Measurements from ENCODE around the gene SLC8A3.

SLC8A3 gene

DNA sequence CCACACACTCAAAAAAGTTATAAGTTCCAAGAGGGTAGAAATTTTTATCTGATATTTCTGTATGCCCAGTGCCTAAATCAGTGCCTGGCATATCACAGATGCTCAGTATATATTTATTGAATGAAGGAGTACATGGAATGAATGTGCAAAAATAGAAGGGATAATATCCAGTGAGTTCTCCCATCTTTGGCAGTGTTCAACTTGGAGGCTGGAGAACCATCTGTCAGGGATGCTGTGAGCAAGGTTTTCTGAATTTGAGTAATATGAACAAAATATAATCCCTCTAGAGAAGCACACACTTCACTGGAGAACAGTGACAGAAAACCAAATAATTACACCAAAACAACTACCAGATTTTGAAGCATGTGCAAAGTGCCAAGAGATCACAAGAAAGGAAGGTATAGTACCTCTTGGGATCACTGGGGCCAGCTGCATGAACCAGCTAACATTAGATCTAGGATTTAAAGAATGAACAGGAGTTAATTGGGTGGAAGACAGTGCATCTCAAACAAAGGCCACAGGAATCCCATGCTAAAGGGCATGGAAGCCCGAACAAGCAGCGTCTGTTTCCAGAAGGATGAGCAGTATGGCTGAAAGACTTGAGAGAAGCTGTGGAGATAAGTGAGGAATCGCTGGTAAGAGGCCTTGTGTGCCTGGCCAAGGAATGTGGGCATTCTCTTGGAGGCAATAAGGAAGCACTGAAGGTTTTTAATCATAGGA is 11.5 kb downstream of the SLC8A3 start:
- no peaks in the 10 kb centered on the region for H3K9me3 ChIP-seq (ENCODE audit: control insufficient read depth in 2 of 2, low read length in 2 of 2)

DNA sequence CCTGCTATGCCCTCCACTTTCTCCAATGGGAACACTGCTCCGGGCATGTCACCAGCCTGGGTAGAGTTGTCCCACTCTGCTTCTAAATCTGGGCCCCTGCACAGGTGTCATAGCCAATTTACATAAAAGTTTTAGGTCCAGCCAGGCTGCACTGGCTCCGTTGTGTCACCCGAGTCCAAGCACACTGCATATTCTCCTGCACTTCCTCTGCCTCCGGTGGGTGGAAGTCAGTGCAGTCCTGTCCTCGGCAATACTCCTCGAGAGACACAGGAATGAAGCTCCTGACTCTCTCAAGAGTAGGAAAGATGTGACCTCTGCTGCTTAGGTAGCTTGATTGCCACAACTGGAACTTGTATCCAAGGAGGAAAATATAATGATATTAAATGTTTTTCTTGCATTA is 15.2 kb downstream of the SLC8A3 start:
- no peaks in the 10 kb centered on the region for H3K4me1 ChIP-seq (ENCODE audit: control insufficient read depth in 2 of 2, insufficient read depth in 2 of 2, low read length in 2 of 2)
- no peak overlapping the region for H3K9ac ChIP-seq (ENCODE audit: low read depth in 1 of 2, low read length in 2 of 2)
- no peaks in the 10 kb centered on the region for H3K9me3 ChIP-seq (ENCODE audit: control insufficient read depth in 2 of 2, low read length in 2 of 2)
- H3K27ac ChIP-seq (ENCODE audit: low read depth in 2 of 2, low read length in 2 of 2), result no peak overlapping the region
- H3K27me3 ChIP-seq (ENCODE audit: control insufficient read depth in 2 of 2, insufficient read depth in 2 of 2, low read length in 2 of 2), result no peaks in the 10 kb centered on the region
- no peaks in the 10 kb centered on the region for H3K36me3 ChIP-seq (ENCODE audit: control insufficient read depth in 2 of 2, insufficient read depth in 2 of 2, low read length in 2 of 2)
- no peak overlapping the region for H3K4me3 ChIP-seq (ENCODE audit: low read length in 2 of 2)

More for the DNA sequence above, 11.5 kb downstream of the SLC8A3 start:
- Histone ChIP-seq H3K4me1 (ENCODE audit: control insufficient read depth in 2 of 2, insufficient read depth in 2 of 2, low read length in 2 of 2) (no peaks in the 10 kb centered on the region), H3K36me3 (ENCODE audit: control insufficient read depth in 2 of 2, insufficient read depth in 2 of 2, low read length in 2 of 2) (no peaks in the 10 kb centered on the region), H3K27me3 (ENCODE audit: control insufficient read depth in 2 of 2, insufficient read depth in 2 of 2, low read length in 2 of 2) (no peaks in the 10 kb centered on the region), H3K4me3 (ENCODE audit: low read length in 2 of 2) (no peak overlapping the region), H3K27ac (ENCODE audit: low read depth in 2 of 2, low read length in 2 of 2) (no peak overlapping the region), H3K9ac (ENCODE audit: low read depth in 1 of 2, low read length in 2 of 2) (no peak overlapping the region)

DNA sequence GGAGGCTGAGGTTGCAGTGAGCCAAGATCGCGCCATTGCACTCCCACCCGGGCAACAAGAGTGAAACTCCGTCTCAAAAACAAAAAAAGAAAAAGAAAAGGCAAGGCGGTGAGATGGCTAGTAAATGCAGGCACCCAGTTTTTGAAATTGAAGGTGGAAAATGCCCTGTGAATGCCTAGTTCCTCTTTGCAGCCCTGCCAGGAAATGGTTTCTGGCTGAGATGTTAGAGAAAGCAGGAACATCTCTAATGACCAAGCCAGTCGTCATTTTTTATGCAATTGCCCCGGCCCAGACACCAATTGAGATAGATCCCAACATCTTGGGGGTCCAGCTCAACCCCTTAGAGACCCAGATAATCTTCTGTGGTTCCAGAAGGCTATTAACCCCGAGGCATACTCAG is 17.0 kb downstream of the SLC8A3 start:
- Histone ChIP-seq H3K36me3 (ENCODE audit: control insufficient read depth in 2 of 2, insufficient read depth in 2 of 2, low read length in 2 of 2) (no peaks in the 10 kb centered on the region), H3K4me3 (ENCODE audit: low read length in 2 of 2) (no peak overlapping the region), H3K9me3 (ENCODE audit: control insufficient read depth in 2 of 2, low read length in 2 of 2) (no peaks in the 10 kb centered on the region), H3K27ac (ENCODE audit: low read depth in 2 of 2, low read length in 2 of 2) (no peak overlapping the region), H3K4me1 (ENCODE audit: control insufficient read depth in 2 of 2, insufficient read depth in 2 of 2, low read length in 2 of 2) (no peaks in the 10 kb centered on the region), H3K27me3 (ENCODE audit: control insufficient read depth in 2 of 2, insufficient read depth in 2 of 2, low read length in 2 of 2) (no peaks in the 10 kb centered on the region), H3K9ac (ENCODE audit: low read depth in 1 of 2, low read length in 2 of 2) (no peak overlapping the region)

DNA sequence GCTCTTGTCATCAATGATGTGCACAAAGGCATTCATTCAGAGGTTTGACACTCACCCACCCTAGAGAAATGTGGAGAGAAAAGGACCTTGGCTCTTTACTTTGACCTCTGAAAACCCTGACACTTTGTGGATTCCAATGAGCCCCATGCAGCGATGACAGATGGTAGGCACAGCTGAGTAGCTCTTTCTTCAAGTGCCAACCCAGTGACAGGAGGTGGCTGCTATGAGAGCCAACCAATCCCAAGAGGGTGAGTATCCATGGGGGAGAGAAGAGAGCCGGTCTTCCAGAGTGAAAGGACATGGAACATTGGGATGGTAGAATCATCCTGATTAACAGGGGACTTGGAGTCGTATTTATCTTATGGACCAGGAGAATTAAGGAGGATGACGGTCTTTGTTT is 17.8 kb downstream of the SLC8A3 start:
- Histone ChIP-seq H3K4me1 (ENCODE audit: control insufficient read depth in 2 of 2, insufficient read depth in 2 of 2, low read length in 2 of 2) (no peaks in the 10 kb centered on the region), H3K4me3 (ENCODE audit: low read length in 2 of 2) (no peak overlapping the region), H3K27ac (ENCODE audit: low read depth in 2 of 2, low read length in 2 of 2) (no peak overlapping the region), H3K36me3 (ENCODE audit: control insufficient read depth in 2 of 2, insufficient read depth in 2 of 2, low read length in 2 of 2) (no peaks in the 10 kb centered on the region), H3K27me3 (ENCODE audit: control insufficient read depth in 2 of 2, insufficient read depth in 2 of 2, low read length in 2 of 2) (no peaks in the 10 kb centered on the region), H3K9me3 (ENCODE audit: control insufficient read depth in 2 of 2, low read length in 2 of 2) (no peaks in the 10 kb centered on the region), H3K9ac (ENCODE audit: low read depth in 1 of 2, low read length in 2 of 2) (no peak overlapping the region)

- Histone ChIP-seq H3K27ac (ENCODE audit: low read depth in 2 of 2, low read length in 2 of 2) (no peak overlapping the region), H3K27me3 (ENCODE audit: control insufficient read depth in 2 of 2, insufficient read depth in 2 of 2, low read length in 2 of 2) (no peaks in the 10 kb centered on the region), H3K4me1 (ENCODE audit: control insufficient read depth in 2 of 2, insufficient read depth in 2 of 2, low read length in 2 of 2) (no peaks in the 10 kb centered on the region), H3K36me3 (ENCODE audit: control insufficient read depth in 2 of 2, insufficient read depth in 2 of 2, low read length in 2 of 2) (no peaks in the 10 kb centered on the region), H3K4me3 (ENCODE audit: low read length in 2 of 2) (no peak overlapping the region), H3K9me3 (ENCODE audit: control insufficient read depth in 2 of 2, low read length in 2 of 2) (no peaks in the 10 kb centered on the region), H3K9ac (ENCODE audit: low read depth in 1 of 2, low read length in 2 of 2) (no peak overlapping the region)
Observed at GRCh38 chr14:70168406-70168805, 20.3 kb downstream of the SLC8A3 start.

DNA sequence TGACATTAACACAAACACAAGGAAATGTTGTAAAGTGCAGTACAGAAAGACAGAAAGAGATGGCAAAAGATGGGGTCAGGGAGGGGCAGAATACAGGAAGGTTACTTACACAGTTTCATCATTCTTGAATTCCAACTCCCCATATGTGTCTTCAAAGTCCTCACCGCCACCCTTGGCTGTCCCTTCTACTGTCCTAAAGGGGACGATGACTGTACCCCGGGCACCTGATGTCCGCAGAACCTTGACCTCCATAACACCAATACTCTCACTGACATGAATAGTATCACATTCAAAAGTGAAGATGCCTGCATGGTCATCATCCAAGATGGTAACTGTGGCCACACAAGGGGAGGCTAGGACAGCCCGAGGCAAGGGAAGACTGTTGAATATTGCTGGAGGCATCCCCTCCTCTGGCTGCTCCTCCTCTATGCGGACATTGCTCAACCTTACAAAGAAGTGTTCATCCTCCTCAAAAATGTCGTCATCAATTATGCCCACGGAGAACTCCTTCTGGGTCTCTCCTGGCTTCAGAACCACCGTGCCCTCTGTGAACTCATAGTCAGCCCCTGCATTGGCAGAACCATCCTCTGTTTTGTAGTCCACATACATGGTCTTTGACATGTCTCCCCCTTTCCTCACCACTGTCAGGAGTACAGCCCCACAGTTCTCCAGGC is 22.1 kb downstream of the SLC8A3 start:
- Histone ChIP-seq H3K27me3 (ENCODE audit: control insufficient read depth in 2 of 2, insufficient read depth in 2 of 2, low read length in 2 of 2) (no peaks in the 10 kb centered on the region), H3K4me1 (ENCODE audit: control insufficient read depth in 2 of 2, insufficient read depth in 2 of 2, low read length in 2 of 2) (no peaks in the 10 kb centered on the region), H3K9ac (ENCODE audit: low read depth in 1 of 2, low read length in 2 of 2) (no peak overlapping the region), H3K36me3 (ENCODE audit: control insufficient read depth in 2 of 2, insufficient read depth in 2 of 2, low read length in 2 of 2) (no peaks in the 10 kb centered on the region), H3K9me3 (ENCODE audit: control insufficient read depth in 2 of 2, low read length in 2 of 2) (no peaks in the 10 kb centered on the region), H3K27ac (ENCODE audit: low read depth in 2 of 2, low read length in 2 of 2) (no peak overlapping the region), H3K4me3 (ENCODE audit: low read length in 2 of 2) (no peak overlapping the region)

GRCh38 chr14:70162358-70162757 is 26.4 kb downstream of the SLC8A3 start:
- H3K9me3 ChIP-seq (ENCODE audit: control insufficient read depth in 2 of 2, low read length in 2 of 2), result no peaks in the 10 kb centered on the region
- no peaks in the 10 kb centered on the region for H3K36me3 ChIP-seq (ENCODE audit: control insufficient read depth in 2 of 2, insufficient read depth in 2 of 2, low read length in 2 of 2)
- no peaks in the 10 kb centered on the region for H3K4me1 ChIP-seq (ENCODE audit: control insufficient read depth in 2 of 2, insufficient read depth in 2 of 2, low read length in 2 of 2)
- H3K9ac ChIP-seq (ENCODE audit: low read depth in 1 of 2, low read length in 2 of 2), result no peak overlapping the region
- H3K27ac ChIP-seq (ENCODE audit: low read depth in 2 of 2, low read length in 2 of 2), result no peak overlapping the region
- no peak overlapping the region for H3K4me3 ChIP-seq (ENCODE audit: low read length in 2 of 2)
- H3K27me3 ChIP-seq (ENCODE audit: control insufficient read depth in 2 of 2, insufficient read depth in 2 of 2, low read length in 2 of 2), result no peaks in the 10 kb centered on the region

- no peak overlapping the region for H3K27ac ChIP-seq (ENCODE audit: low read depth in 2 of 2, low read length in 2 of 2)
- H3K36me3 ChIP-seq (ENCODE audit: control insufficient read depth in 2 of 2, insufficient read depth in 2 of 2, low read length in 2 of 2), result no peaks in the 10 kb centered on the region
- no peak overlapping the region for H3K9ac ChIP-seq (ENCODE audit: low read depth in 1 of 2, low read length in 2 of 2)
- H3K4me3 ChIP-seq (ENCODE audit: low read length in 2 of 2), result no peak overlapping the region
- no peaks in the 10 kb centered on the region for H3K4me1 ChIP-seq (ENCODE audit: control insufficient read depth in 2 of 2, insufficient read depth in 2 of 2, low read length in 2 of 2)
- H3K27me3 ChIP-seq (ENCODE audit: control insufficient read depth in 2 of 2, insufficient read depth in 2 of 2, low read length in 2 of 2), result no peaks in the 10 kb centered on the region
- H3K9me3 ChIP-seq (ENCODE audit: control insufficient read depth in 2 of 2, low read length in 2 of 2), result no peaks in the 10 kb centered on the region
Observed at GRCh38 chr14:70156592-70156991, 32.2 kb downstream of the SLC8A3 start.

GRCh38 chr14:70152704-70153103 is 36.0 kb downstream of the SLC8A3 start:
- Histone ChIP-seq H3K4me3 (ENCODE audit: low read length in 2 of 2) (no peak overlapping the region), H3K36me3 (ENCODE audit: control insufficient read depth in 2 of 2, insufficient read depth in 2 of 2, low read length in 2 of 2) (no peaks in the 10 kb centered on the region), H3K9ac (ENCODE audit: low read depth in 1 of 2, low read length in 2 of 2) (no peak overlapping the region), H3K4me1 (ENCODE audit: control insufficient read depth in 2 of 2, insufficient read depth in 2 of 2, low read length in 2 of 2) (no peaks in the 10 kb centered on the region), H3K27me3 (ENCODE audit: control insufficient read depth in 2 of 2, insufficient read depth in 2 of 2, low read length in 2 of 2) (peaks cover 0 to under 1% of the 10 kb centered on the region in 2 donors), H3K9me3 (ENCODE audit: control insufficient read depth in 2 of 2, low read length in 2 of 2) (no peaks in the 10 kb centered on the region), H3K27ac (ENCODE audit: low read depth in 2 of 2, low read length in 2 of 2) (no peak overlapping the region)

DNA sequence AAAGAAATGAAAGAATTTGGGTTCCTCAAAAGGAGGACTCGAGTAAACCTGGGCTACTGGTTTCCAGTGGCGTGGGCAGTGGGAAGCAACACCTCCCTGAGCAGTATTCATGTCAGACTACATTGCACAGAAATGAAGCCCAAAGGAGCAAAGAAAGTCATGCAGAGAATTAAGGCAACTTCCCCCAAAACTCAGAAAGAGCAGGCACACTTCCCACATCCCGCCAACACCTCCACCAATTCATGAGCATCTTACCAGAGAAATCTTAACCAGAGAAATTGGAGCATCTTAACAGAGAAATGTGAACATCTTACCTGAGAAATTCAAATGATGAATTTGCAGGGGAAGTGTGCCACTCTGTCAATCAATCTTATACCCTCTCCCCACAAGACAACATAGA is 36.7 kb downstream of the SLC8A3 start:
- Histone ChIP-seq H3K36me3 (ENCODE audit: control insufficient read depth in 2 of 2, insufficient read depth in 2 of 2, low read length in 2 of 2) (no peaks in the 10 kb centered on the region), H3K4me3 (ENCODE audit: low read length in 2 of 2) (no peak overlapping the region)

More for the DNA sequence above, 36.7 kb downstream of the SLC8A3 start:
- Histone ChIP-seq H3K27ac (ENCODE audit: low read depth in 2 of 2, low read length in 2 of 2) (no peak overlapping the region), H3K9me3 (ENCODE audit: control insufficient read depth in 2 of 2, low read length in 2 of 2) (no peaks in the 10 kb centered on the region), H3K9ac (ENCODE audit: low read depth in 1 of 2, low read length in 2 of 2) (no peak overlapping the region), H3K27me3 (ENCODE audit: control insufficient read depth in 2 of 2, insufficient read depth in 2 of 2, low read length in 2 of 2) (peaks cover 0 to 3% of the 10 kb centered on the region in 2 donors), H3K4me1 (ENCODE audit: control insufficient read depth in 2 of 2, insufficient read depth in 2 of 2, low read length in 2 of 2) (no peaks in the 10 kb centered on the region)
